ENCODE results near the gene OR7C1.

Gene OR7C1

GRCh38 chr19:14835011-14835410 is at the start of gene OR7C1, which contains the start of gene OR7A5:
Gene OR7C1 (minus strand): TSS chr19:14835185. CDS start chr19:14800136, 35,049 bp downstream.
Gene OR7A5 (minus strand): TSS chr19:14835185. CDS start chr19:14828241, 6,944 bp downstream.
- Mint-ChIP-seq H3K27me3 (peaks cover 4% of the 10 kb centered on the region), H3K4me1 (peaks cover 8% of the 10 kb centered on the region), H3K27ac (no peak within 1 kb of the TSS), H3K4me3 (no peak within 1 kb of the TSS), H3K9me3 (no peaks in the 10 kb centered on the region), H3K36me3 (no peaks in the 10 kb centered on the region)
- no peak for DNase-seq (ENCODE audit: low spot score in 2 of 2)
- no peak for ATAC-seq (ENCODE audit: low read depth)

- Mint-ChIP-seq H3K4me3 (no peak overlapping the region), H3K27ac (no peak overlapping the region), H3K9me3 (no peaks in the 10 kb centered on the region), H3K27me3 (peaks cover 13% of the 10 kb centered on the region), H3K4me1 (peaks cover 3% of the 10 kb centered on the region), H3K36me3 (no peaks in the 10 kb centered on the region)
- peak in 1 of 2 donors; percentile 28 for DNase-seq (ENCODE audit: low spot score in 2 of 2)
- ATAC-seq (ENCODE audit: low read depth), result peak; percentile 31
These were observed 36.7 kb upstream of the OR7C1 start for GRCh38 chr19:14871619-14872230.

- Mint-ChIP-seq H3K36me3 (no peaks in the 10 kb centered on the region), H3K27ac (no peak overlapping the region), H3K9me3 (no peaks in the 10 kb centered on the region), H3K4me3 (no peak overlapping the region), H3K27me3 (peaks cover 18% of the 10 kb centered on the region), H3K4me1 (peaks cover 3% of the 10 kb centered on the region)
- ATAC-seq (ENCODE audit: low read depth) (no peak), DNase-seq (ENCODE audit: low spot score in 2 of 2) (no peak)
These were observed 33.5 kb upstream of the OR7C1 start for GRCh38 chr19:14868497-14868896.

GRCh38 chr19:14848822-14849221 is 13.8 kb upstream of the OR7C1 start, which contains the start of gene OR7A10:
Gene OR7A10 (minus strand): TSS chr19:14848922. CDS start chr19:14841877, 7,045 bp downstream.
- Mint-ChIP-seq H3K9me3 (peaks cover 2% of the 10 kb centered on the region), H3K4me1 (no peaks in the 10 kb centered on the region), H3K27me3 (peaks cover 26% of the 10 kb centered on the region), H3K27ac (no peak within 1 kb of the TSS), H3K4me3 (no peak within 1 kb of the TSS), H3K36me3 (peaks cover 1% of the 10 kb centered on the region)
- no peak for DNase-seq (ENCODE audit: low spot score in 2 of 2)
- no peak for ATAC-seq (ENCODE audit: low read depth)

GRCh38 chr19:14843578-14843977 is 8.6 kb upstream of the OR7C1 start:
- DNase-seq (ENCODE audit: low spot score in 2 of 2) (no peak), ATAC-seq (ENCODE audit: low read depth) (no peak)
- no peaks in the 10 kb centered on the region for H3K4me1 Mint-ChIP-seq
- no peak overlapping the region for H3K4me3 Mint-ChIP-seq
- H3K27ac Mint-ChIP-seq, result no peak overlapping the region
- peaks cover 2% of the 10 kb centered on the region for H3K9me3 Mint-ChIP-seq
- peaks cover 1% of the 10 kb centered on the region for H3K36me3 Mint-ChIP-seq
- peaks cover 26% of the 10 kb centered on the region for H3K27me3 Mint-ChIP-seq

GRCh38 chr19:14843169-14843568 is 8.2 kb upstream of the OR7C1 start:
- no peak for ATAC-seq (ENCODE audit: low read depth)
- Mint-ChIP-seq H3K4me1 (no peaks in the 10 kb centered on the region), H3K4me3 (no peak overlapping the region)

GRCh38 chr19:14840206-14840605 is 5.2 kb upstream of the OR7C1 start:
- Mint-ChIP-seq H3K36me3 (no peaks in the 10 kb centered on the region), H3K4me3 (no peak overlapping the region), H3K9me3 (no peaks in the 10 kb centered on the region), H3K27ac (no peak overlapping the region), H3K27me3 (peaks cover 22% of the 10 kb centered on the region), H3K4me1 (no peaks in the 10 kb centered on the region)
- no peak for ATAC-seq (ENCODE audit: low read depth)
- no peak for DNase-seq (ENCODE audit: low spot score in 2 of 2)

More at GRCh38 chr19:14843169-14843568, 8.2 kb upstream of the OR7C1 start:
- Mint-ChIP-seq H3K36me3 (peaks cover 1% of the 10 kb centered on the region), H3K9me3 (peaks cover 2% of the 10 kb centered on the region), H3K27me3 (peaks cover 24% of the 10 kb centered on the region), H3K27ac (no peak overlapping the region)
- DNase-seq (ENCODE audit: low spot score in 2 of 2), result no peak

- DNase-seq (ENCODE audit: low spot score in 2 of 2) (no peak), ATAC-seq (ENCODE audit: low read depth) (no peak)
- no peak overlapping the region for H3K27ac Mint-ChIP-seq
- H3K4me3 Mint-ChIP-seq, result no peak overlapping the region
- H3K27me3 Mint-ChIP-seq, result peaks cover 12% of the 10 kb centered on the region
- no peaks in the 10 kb centered on the region for H3K9me3 Mint-ChIP-seq
- no peaks in the 10 kb centered on the region for H3K36me3 Mint-ChIP-seq
- H3K4me1 Mint-ChIP-seq, result no peaks in the 10 kb centered on the region
These were observed 2.4 kb upstream of the OR7C1 start for GRCh38 chr19:14837391-14837790.

- Mint-ChIP-seq H3K4me1 (peaks cover 8% of the 10 kb centered on the region), H3K9me3 (no peaks in the 10 kb centered on the region), H3K4me3 (no peak overlapping the region), H3K27ac (no peak overlapping the region), H3K36me3 (no peaks in the 10 kb centered on the region), H3K27me3 (peaks cover 12% of the 10 kb centered on the region)
- DNase-seq (ENCODE audit: low spot score in 2 of 2), result peak in 1 of 2 donors; percentile 2
- ATAC-seq (ENCODE audit: low read depth), result peak; percentile 55
These were observed 4.3 kb downstream of the OR7C1 start for GRCh38 chr19:14830702-14831101.

- ATAC-seq (ENCODE audit: low read depth) (no peak), DNase-seq (ENCODE audit: low spot score in 2 of 2) (no peak)
- no peak overlapping the region for H3K27ac Mint-ChIP-seq
- H3K36me3 Mint-ChIP-seq, result no peaks in the 10 kb centered on the region
- peaks cover 7% of the 10 kb centered on the region for H3K4me1 Mint-ChIP-seq
- H3K4me3 Mint-ChIP-seq, result no peak overlapping the region
- peaks cover 23% of the 10 kb centered on the region for H3K27me3 Mint-ChIP-seq
- H3K9me3 Mint-ChIP-seq, result no peaks in the 10 kb centered on the region
These were observed 9.0 kb downstream of the OR7C1 start for GRCh38 chr19:14826006-14826405.

- no peaks in the 10 kb centered on the region for H3K9me3 Mint-ChIP-seq
- ATAC-seq (ENCODE audit: low read depth) (no peak), DNase-seq (ENCODE audit: low spot score in 2 of 2) (no peak)
- H3K4me1 Mint-ChIP-seq, result no peaks in the 10 kb centered on the region
- H3K27me3 Mint-ChIP-seq, result peaks cover 20% of the 10 kb centered on the region
- H3K27ac Mint-ChIP-seq, result no peak overlapping the region
- H3K4me3 Mint-ChIP-seq, result no peak overlapping the region
- no peaks in the 10 kb centered on the region for H3K36me3 Mint-ChIP-seq
These were observed 13.0 kb downstream of the OR7C1 start for GRCh38 chr19:14821937-14822336.

- H3K4me1 Mint-ChIP-seq, result no peaks in the 10 kb centered on the region
- DNase-seq (ENCODE audit: low spot score in 2 of 2), result no peak
- ATAC-seq (ENCODE audit: low read depth), result no peak
- no peaks in the 10 kb centered on the region for H3K36me3 Mint-ChIP-seq
- no peak overlapping the region for H3K4me3 Mint-ChIP-seq
- no peak overlapping the region for H3K27ac Mint-ChIP-seq
- peaks cover 9% of the 10 kb centered on the region for H3K27me3 Mint-ChIP-seq
- H3K9me3 Mint-ChIP-seq, result no peaks in the 10 kb centered on the region
These were observed 16.4 kb downstream of the OR7C1 start for GRCh38 chr19:14818588-14818987.

- H3K27me3 Mint-ChIP-seq, result peaks cover 9% of the 10 kb centered on the region
- no peaks in the 10 kb centered on the region for H3K36me3 Mint-ChIP-seq
- no peaks in the 10 kb centered on the region for H3K4me1 Mint-ChIP-seq
- no peak for ATAC-seq (ENCODE audit: low read depth)
- no peak overlapping the region for H3K27ac Mint-ChIP-seq
- no peaks in the 10 kb centered on the region for H3K9me3 Mint-ChIP-seq
- no peak for DNase-seq (ENCODE audit: low spot score in 2 of 2)
- no peak overlapping the region for H3K4me3 Mint-ChIP-seq
These were observed 17.9 kb downstream of the OR7C1 start for GRCh38 chr19:14817052-14817451.

- ATAC-seq (ENCODE audit: low read depth), result no peak
- H3K4me3 Mint-ChIP-seq, result no peak overlapping the region
These were observed 19.9 kb downstream of the OR7C1 start for GRCh38 chr19:14814982-14815652.

More at GRCh38 chr19:14814982-14815652, 19.9 kb downstream of the OR7C1 start:
- peaks cover 4% of the 10 kb centered on the region for H3K27me3 Mint-ChIP-seq
- no peaks in the 10 kb centered on the region for H3K36me3 Mint-ChIP-seq
- no peaks in the 10 kb centered on the region for H3K9me3 Mint-ChIP-seq
- no peak for DNase-seq (ENCODE audit: low spot score in 2 of 2)
- H3K27ac Mint-ChIP-seq, result no peak overlapping the region
- no peaks in the 10 kb centered on the region for H3K4me1 Mint-ChIP-seq
